Measurements from ENCODE around the gene ADD3.

ADD3 gene

GRCh38 chr10:109969760-109970346, 37.9 kb upstream of the ADD3 start:
- no peak overlapping the region for H3K27ac ChIP-seq (ENCODE audit: extremely low read depth, low read depth, low read length)
- H3K4me1 ChIP-seq (ENCODE audit: control insufficient read depth, insufficient read depth, low read length), result peaks cover 20% of the 10 kb centered on the region
- H3K36me3 ChIP-seq (ENCODE audit: control insufficient read depth in 2 of 2, insufficient read depth in 1 of 2, low read length in 2 of 2), result no peaks in the 10 kb centered on the region
- TF ChIP-seq ZNF341 (tag by site-specific recombination; IDR thresholded peaks at IDR 0.05; ENCODE audit: low read depth) (no peak), KLF7 (tag by site-specific recombination; IDR thresholded peaks at IDR 0.05; ENCODE audit: borderline replicate concordance) (no peak), ZNF837 (tag by site-specific recombination; IDR thresholded peaks at IDR 0.05) (no peak), ZNF596 (tag by site-specific recombination; IDR thresholded peaks at IDR 0.05) (no peak), OVOL3 (tag by site-specific recombination; IDR thresholded peaks at IDR 0.05) (no peak), SP2 (tag by site-specific recombination; IDR thresholded peaks at IDR 0.05) (no peak), ZNF391 (tag by site-specific recombination; IDR thresholded peaks at IDR 0.05; ENCODE audit: borderline replicate concordance, low read depth) (no peak), ZNF704 (tag by site-specific recombination; IDR thresholded peaks at IDR 0.05) (no peak), PATZ1 (tag by site-specific recombination; IDR thresholded peaks at IDR 0.05) (no peak), ZSCAN5A (tag by site-specific recombination; IDR thresholded peaks at IDR 0.05) (no peak), ZNF311 (tag by site-specific recombination; IDR thresholded peaks at IDR 0.05; ENCODE audit: borderline replicate concordance) (no peak), SP7 (tag by site-specific recombination; IDR thresholded peaks at IDR 0.05) (no peak), ZNF626 (tag by site-specific recombination; IDR thresholded peaks at IDR 0.05) (no peak), GFI1B (tag by site-specific recombination; IDR thresholded peaks at IDR 0.05) (no peak), ZBTB1 (tag by site-specific recombination; IDR thresholded peaks at IDR 0.05) (no peak), ZNF214 (tag by site-specific recombination; IDR thresholded peaks at IDR 0.05; ENCODE audit: borderline replicate concordance) (no peak), ZNF146 (tag by site-specific recombination; IDR thresholded peaks at IDR 0.05) (no peak), ZBTB6 (tag by site-specific recombination; IDR thresholded peaks at IDR 0.05) (no peak), ZNF623 (tag by site-specific recombination; IDR thresholded peaks at IDR 0.05) (no peak)
- H3K4me3 ChIP-seq (ENCODE audit: low read depth, low read length), result no peak overlapping the region
- no peaks in the 10 kb centered on the region for H3K9me3 ChIP-seq (ENCODE audit: control insufficient read depth, insufficient read depth, low read depth, low read length)
- ChIA-PET POLR2A (no interaction called here), CTCF (interaction anchor here (0.6 to 2.8 kb wide), 4 partner anchors 8 to 13 kb away, joined by 3 to 14 read pairs (median 5); no protein-coding TSS in a partner anchor)

- Histone ChIP-seq H3K4me3 (ENCODE audit: low read depth, low read length) (no peak overlapping the region), H3K36me3 (ENCODE audit: control insufficient read depth in 2 of 2, insufficient read depth in 1 of 2, low read length in 2 of 2) (no peaks in the 10 kb centered on the region), H3K4me1 (ENCODE audit: control insufficient read depth, insufficient read depth, low read length) (peaks cover 17% of the 10 kb centered on the region), H3K27ac (ENCODE audit: extremely low read depth, low read depth, low read length) (no peak overlapping the region), H3K9me3 (ENCODE audit: control insufficient read depth, insufficient read depth, low read depth, low read length) (no peaks in the 10 kb centered on the region)
- POLR2A ChIA-PET, result no interaction called here
- CTCF ChIA-PET, result no interaction called here
- TF ChIP-seq ZNF501 (tag by site-specific recombination; IDR thresholded peaks at IDR 0.05) (no peak), ZBTB48 (tag by site-specific recombination; IDR thresholded peaks at IDR 0.05) (no peak), ZNF274 (IDR thresholded peaks at IDR 0.05; ENCODE audit: low read length) (no peak), ZNF274 (tag by site-specific recombination; IDR thresholded peaks at IDR 0.05; ENCODE audit: borderline replicate concordance) (no peak), ZNF76 (tag by site-specific recombination; IDR thresholded peaks at IDR 0.05; ENCODE audit: borderline replicate concordance, low read depth) (no peak), ZNF138 (tag by site-specific recombination; IDR thresholded peaks at IDR 0.05; ENCODE audit: borderline replicate concordance) (no peak), ZNF391 (tag by site-specific recombination; IDR thresholded peaks at IDR 0.05; ENCODE audit: borderline replicate concordance, low read depth) (no peak), ZNF157 (tag by site-specific recombination; IDR thresholded peaks at IDR 0.05) (no peak)
Measured at GRCh38 chr10:109971634-109972033, 36.1 kb upstream of the ADD3 start.

Measured in HEK293 (cell line).